ENCODE measurements around the gene USH1C.

USH1C gene

DNA sequence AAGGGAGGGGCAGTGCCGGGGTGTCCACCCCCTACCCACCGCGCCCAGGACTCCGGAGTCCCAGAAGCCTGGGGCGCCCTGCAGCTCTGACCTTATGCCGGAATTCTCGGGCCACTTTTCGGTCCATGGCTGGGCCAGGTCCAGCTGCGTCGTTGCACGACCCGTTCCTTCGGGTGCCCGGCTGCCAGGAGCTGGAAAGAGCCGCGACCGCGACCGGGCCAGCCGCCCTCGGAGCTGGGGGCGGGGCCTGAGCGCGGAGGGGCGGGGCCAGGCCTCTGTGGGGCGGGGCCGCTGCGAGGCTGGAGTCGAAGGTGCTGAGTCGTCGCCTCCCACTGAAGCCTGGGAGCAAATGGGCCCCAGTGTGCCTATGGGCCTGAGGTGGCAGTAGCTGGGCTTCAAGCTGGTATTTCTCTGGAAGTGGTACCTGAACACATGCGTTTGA is at the start of gene USH1C:
Gene USH1C, minus strand, starts transcription at position 236 of the 442 bp plus-strand sequence. Its CDS starts 109 bp downstream, at position 127.
- TF ChIP-seq, protein P1, sequence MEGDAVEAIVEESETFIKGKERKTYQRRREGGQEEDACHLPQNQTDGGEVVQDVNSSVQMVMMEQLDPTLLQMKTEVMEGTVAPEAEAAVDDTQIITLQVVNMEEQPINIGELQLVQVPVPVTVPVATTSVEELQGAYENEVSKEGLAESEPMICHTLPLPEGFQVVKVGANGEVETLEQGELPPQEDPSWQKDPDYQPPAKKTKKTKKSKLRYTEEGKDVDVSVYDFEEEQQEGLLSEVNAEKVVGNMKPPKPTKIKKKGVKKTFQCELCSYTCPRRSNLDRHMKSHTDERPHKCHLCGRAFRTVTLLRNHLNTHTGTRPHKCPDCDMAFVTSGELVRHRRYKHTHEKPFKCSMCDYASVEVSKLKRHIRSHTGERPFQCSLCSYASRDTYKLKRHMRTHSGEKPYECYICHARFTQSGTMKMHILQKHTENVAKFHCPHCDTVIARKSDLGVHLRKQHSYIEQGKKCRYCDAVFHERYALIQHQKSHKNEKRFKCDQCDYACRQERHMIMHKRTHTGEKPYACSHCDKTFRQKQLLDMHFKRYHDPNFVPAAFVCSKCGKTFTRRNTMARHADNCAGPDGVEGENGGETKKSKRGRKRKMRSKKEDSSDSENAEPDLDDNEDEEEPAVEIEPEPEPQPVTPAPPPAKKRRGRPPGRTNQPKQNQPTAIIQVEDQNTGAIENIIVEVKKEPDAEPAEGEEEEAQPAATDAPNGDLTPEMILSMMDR (IDR thresholded peaks at IDR 0.05; ENCODE audit: control insufficient read depth, insufficient read depth, low read depth, low read length, missing control alignments) = no peak
- DNase-seq (ENCODE audit: low read depth) = no peak
- no peak within 1 kb of the TSS for H3K4me3 ChIP-seq (ENCODE audit: control insufficient read depth, low read depth, low read length)

DNA sequence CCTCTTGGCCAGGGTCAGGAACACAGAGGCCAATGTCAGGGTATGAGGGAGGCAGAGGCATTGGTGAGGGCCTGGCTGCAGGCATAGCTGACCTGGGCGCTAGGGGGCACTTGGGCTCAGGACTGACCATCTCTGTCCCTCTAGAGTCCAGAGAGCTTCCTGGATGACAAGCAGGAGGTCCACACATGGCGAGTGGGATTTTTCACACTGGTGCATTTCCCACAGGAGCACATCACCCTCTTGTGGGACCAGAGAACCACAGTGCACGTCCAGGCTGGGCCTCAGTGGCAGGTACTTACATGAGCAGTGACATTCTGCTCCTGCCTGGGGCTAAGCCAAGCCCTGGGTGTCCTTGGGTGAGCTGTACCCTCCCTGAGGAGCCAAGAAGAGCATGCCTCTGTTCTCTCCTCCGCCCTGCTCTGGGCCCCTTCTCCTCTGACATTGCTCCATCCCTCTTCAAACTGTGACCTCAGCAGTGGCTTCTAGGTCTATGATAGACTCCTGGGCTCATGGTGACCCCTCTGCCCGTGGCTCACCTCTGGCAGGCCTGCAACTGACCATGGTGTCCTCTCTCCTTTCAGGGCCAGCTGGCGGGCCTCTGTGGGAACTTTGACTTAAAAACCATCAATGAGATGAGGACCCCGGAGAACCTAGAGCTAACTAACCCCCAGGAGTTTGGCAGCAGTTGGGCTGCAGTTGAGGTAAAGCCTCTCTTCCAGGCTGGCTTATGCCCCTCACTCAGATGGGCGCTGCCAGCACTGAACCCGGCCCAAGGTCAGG is 49.4 kb upstream of the USH1C start:
- DNase-seq (ENCODE audit: low read depth) = no peak
- TF ChIP-seq, protein P1 (IDR thresholded peaks at IDR 0.05; ENCODE audit: control insufficient read depth, insufficient read depth, low read depth, low read length, missing control alignments) = no peak
- no peak overlapping the region for H3K4me3 ChIP-seq (ENCODE audit: control insufficient read depth, low read depth, low read length)

DNA sequence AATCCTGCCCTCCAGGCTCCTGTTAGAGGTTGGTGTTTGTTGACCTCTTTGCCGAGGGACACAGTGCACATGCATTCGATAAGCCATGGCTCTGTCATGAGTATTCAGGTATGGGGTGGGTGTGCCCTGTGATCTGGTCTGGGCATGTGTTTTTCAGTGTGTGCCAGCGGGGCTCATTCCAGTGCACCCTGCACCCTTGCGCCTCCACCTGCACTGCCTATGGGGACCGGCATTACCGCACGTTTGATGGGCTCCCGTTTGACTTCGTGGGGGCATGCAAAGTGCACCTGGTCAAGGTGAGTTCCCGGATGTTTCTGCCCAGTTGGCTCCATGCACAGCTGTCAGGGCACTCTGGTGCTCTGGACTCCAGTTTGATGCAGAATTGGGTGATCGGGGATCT is 47.1 kb upstream of the USH1C start:
- H3K4me3 ChIP-seq (ENCODE audit: control insufficient read depth, low read depth, low read length) = no peak overlapping the region
- DNase-seq (ENCODE audit: low read depth) = no peak
- TF ChIP-seq, protein P1 (IDR thresholded peaks at IDR 0.05; ENCODE audit: control insufficient read depth, insufficient read depth, low read depth, low read length, missing control alignments) = no peak

DNA sequence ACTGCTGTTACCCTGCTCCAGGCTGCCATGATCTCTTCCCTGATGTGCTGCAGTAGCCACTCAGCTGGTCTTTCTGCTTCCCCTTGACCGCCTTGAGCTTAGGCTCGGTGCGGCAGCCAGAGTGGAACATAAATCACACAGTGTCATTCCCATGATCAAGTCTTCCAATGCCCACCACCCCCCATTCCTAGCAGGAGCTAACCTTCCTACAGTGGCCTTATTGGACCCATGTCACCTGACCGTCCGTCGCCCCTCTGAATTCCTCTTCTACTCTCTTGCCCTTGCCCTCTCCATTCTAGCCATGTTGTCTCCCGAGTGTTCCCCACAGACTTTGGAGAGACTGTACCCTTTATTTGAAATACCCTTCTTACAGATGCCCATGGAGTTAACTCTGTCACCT is 46.2 kb upstream of the USH1C start:
- TF ChIP-seq, protein P1 (IDR thresholded peaks at IDR 0.05; ENCODE audit: control insufficient read depth, insufficient read depth, low read depth, low read length, missing control alignments) = no peak
- no peak for DNase-seq (ENCODE audit: low read depth)

DNA sequence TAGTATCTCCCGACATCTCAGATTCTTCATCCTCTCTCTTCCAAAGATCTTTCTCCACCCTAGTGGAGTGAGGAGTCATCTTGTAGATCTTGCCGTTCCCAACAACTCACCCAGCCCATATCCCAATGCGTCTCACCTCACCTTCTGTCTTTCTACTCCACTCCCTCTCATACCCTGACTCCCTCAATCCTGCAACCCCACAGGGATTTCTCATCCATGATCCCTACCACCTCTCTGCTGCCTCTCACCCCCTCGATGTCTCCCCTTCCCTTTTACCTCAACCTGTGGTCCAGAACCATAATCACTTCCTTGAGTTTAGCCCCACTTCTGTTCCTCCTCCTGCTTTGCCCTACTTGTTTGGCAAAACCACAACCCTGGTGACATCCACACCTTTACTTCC is 44.5 kb upstream of the USH1C start:
- DNase-seq (ENCODE audit: low read depth) = no peak
- TF ChIP-seq, protein P1 (IDR thresholded peaks at IDR 0.05; ENCODE audit: control insufficient read depth, insufficient read depth, low read depth, low read length, missing control alignments) = no peak

More for the DNA sequence above, 46.2 kb upstream of the USH1C start:
- no peak overlapping the region for H3K4me3 ChIP-seq (ENCODE audit: control insufficient read depth, low read depth, low read length)

DNA sequence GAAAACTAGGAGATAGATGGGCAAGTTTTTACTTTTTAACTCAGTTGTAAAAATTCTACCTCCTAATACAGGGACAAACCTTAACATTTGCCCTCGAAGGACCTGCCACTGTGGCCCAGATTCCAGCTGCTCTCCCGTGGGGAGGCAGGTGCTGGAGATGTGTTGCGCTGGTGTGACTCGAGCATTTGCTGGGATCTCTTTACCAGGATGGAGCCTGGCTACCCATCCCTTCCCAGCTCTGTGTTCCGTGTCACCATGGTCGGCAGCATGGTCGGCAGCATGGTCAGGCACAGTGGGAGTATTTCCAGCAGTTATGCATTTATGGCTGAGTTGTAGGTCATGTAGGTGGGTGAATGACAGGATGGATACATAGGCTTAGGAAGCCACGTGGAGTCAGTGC is 44.0 kb upstream of the USH1C start:
- no peak for DNase-seq (ENCODE audit: low read depth)
- TF ChIP-seq, protein P1 (IDR thresholded peaks at IDR 0.05; ENCODE audit: control insufficient read depth, insufficient read depth, low read depth, low read length, missing control alignments) = no peak
- no peak overlapping the region for H3K4me3 ChIP-seq (ENCODE audit: control insufficient read depth, low read depth, low read length)

More for the DNA sequence above, 44.5 kb upstream of the USH1C start:
- H3K4me3 ChIP-seq (ENCODE audit: control insufficient read depth, low read depth, low read length) = no peak overlapping the region
